A549 (cell line): ENCODE results near the gene HDGF. TPM values are rescaled to one million over a fixed set of nuclear protein-coding genes. Genes with fewer than 3 reads are reported as not detected.

Source experiments
- ATAC-seq, 2 experiments: fragments of 200-7000 bp in 1 of 2; fragments of >200 bp in 1 of 2; cut with Nextera tagmentation in 1 of 2; cut with Tn5 transposase in 1 of 2; 3 replicates each; pipeline versions ENCODE4 v1.8.0 to v1.9.1; 2018 to 2020; ENCODE audit warnings: mild to moderate bottlenecking in 1 of 2, moderate library complexity in 1 of 2
- CTCF ChIA-PET: fragments of 300-600 bp; sonication (Branson Sonifier 250); formaldehyde crosslinking; extraction: SDS; loops from one replicate; lab custom pipeline; 2021; ENCODE audit warnings: antibody characterized with exemption, inconsistent platforms; lab: Yijun Ruan, JAX
- POLR2A ChIA-PET: fragments of 350-600 bp; formaldehyde crosslinking; extraction: SDS; loops from one replicate; lab custom pipeline; 2021; ENCODE audit warnings: antibody characterized with exemption, inconsistent platforms; lab: Yijun Ruan, JAX
- DNase-seq, 2 experiments: peaks; one replicate each; pipeline versions ENCODE4 v3.0.0 to v3.0.0-alpha.2; 2011 to 2016; ENCODE audit warnings: low read depth in 1 of 2, low spot score in 1 of 2
- FAIRE-seq: peaks from 2 replicates; lab custom pipeline; 2011; peaks lifted over from hg19 to GRCh38; lab: Jason Lieb, UNC
- H3K27ac ChIP-seq, 2 experiments: fragments of >200 bp; sonication (Bioruptor Twin); formaldehyde crosslinking; 3 replicates each; pipeline ENCODE4 v1.5.1; 2016 to 2017
- H3K4me1 ChIP-seq: fragments of >200 bp; sonication (Bioruptor Twin); formaldehyde crosslinking; 3 replicates; pipeline ENCODE4 v1.6.1; 2016
- H3K4me2 ChIP-seq: fragments of >200 bp; sonication (Bioruptor Twin); formaldehyde crosslinking; 3 replicates; pipeline ENCODE4 v1.6.1; 2016
- H3K4me3 ChIP-seq: fragments of >200 bp; sonication (Bioruptor Twin); formaldehyde crosslinking; 3 replicates; pipeline ENCODE4 v1.5.1; 2016
- H3K9me3 ChIP-seq: fragments of >200 bp; sonication (Bioruptor Twin); formaldehyde crosslinking; 3 replicates; pipeline ENCODE4 v1.6.1; 2016
- ATOH8 ChIP-seq: fragments of 250-450 bp; sonication (Bioruptor Pico); IDR thresholded peaks from 2 replicates; pipeline ENCODE4 v1.5.0; 2020; ENCODE audit warnings: low read depth, mild to moderate bottlenecking, moderate library complexity
- CHD4 ChIP-seq: fragments of 200-600 bp; sonication (generic); IDR thresholded peaks from 2 replicates; pipeline ENCODE4 v1.6.1; 2016; ENCODE audit warnings: antibody characterized with exemption, mild to moderate bottlenecking, borderline replicate concordance
- CTCF ChIP-seq: fragments of >200 bp; sonication (Bioruptor Twin); formaldehyde crosslinking; IDR thresholded peaks from 3 replicates; pipeline ENCODE4 v1.5.1; 2016
- EHF ChIP-seq: fragments of 250-450 bp; sonication (Bioruptor Pico); IDR thresholded peaks from 2 replicates; pipeline ENCODE4 v1.5.0; 2020; ENCODE audit warnings: mild to moderate bottlenecking
- EHMT2 ChIP-seq: fragments of 200-600 bp; sonication (generic); IDR thresholded peaks from 2 replicates; pipeline ENCODE4 v1.6.1; 2016; ENCODE audit warnings: antibody characterized with exemption, low read depth, mild to moderate bottlenecking, moderate library complexity
- HOXB5 ChIP-seq: fragments of 250-450 bp; sonication (Bioruptor Pico); IDR thresholded peaks from 2 replicates; pipeline ENCODE4 v1.5.0; 2020; ENCODE audit warnings: mild to moderate bottlenecking, moderate library complexity
- JUN ChIP-seq, 2 experiments: fragments of >200 bp; sonication (Bioruptor Twin); formaldehyde crosslinking; IDR thresholded peaks; 2 replicates in 1 of 2; 3 replicates in 1 of 2; pipeline ENCODE4 v1.6.1; 2016 to 2017
- MYC ChIP-seq: IDR thresholded peaks from 2 replicates; pipeline ENCODE4 v1.6.1; 2012; ENCODE audit warnings: mild to moderate bottlenecking, inconsistent platforms, low read length, improper control_type of control experiment, borderline replicate concordance
- NPAS2 ChIP-seq: fragments of 250-450 bp; sonication (Bioruptor Pico); IDR thresholded peaks from 2 replicates; pipeline ENCODE4 v1.8.0; 2022; ENCODE audit warnings: mild to moderate bottlenecking, moderate library complexity, borderline replicate concordance
- NR3C1 ChIP-seq: fragments of >200 bp; sonication (Bioruptor Twin); formaldehyde crosslinking; IDR thresholded peaks from 3 replicates; pipeline ENCODE4 v1.6.1; 2017
- PHF8 ChIP-seq: fragments of 200-600 bp; sonication (generic); IDR thresholded peaks from 2 replicates; pipeline ENCODE4 v1.6.1; 2016; ENCODE audit warnings: low read depth, mild to moderate bottlenecking, antibody characterized with exemption, moderate library complexity, borderline replicate concordance
- POLR2A ChIP-seq: IDR thresholded peaks from 2 replicates; pipeline ENCODE4 v1.6.1; 2012; ENCODE audit warnings: mild to moderate bottlenecking, low read length
- REST ChIP-seq: fragments of 200-600 bp; sonication (generic); IDR thresholded peaks from 2 replicates; pipeline ENCODE4 v1.6.1; 2016; ENCODE audit warnings: antibody characterized with exemption, mild to moderate bottlenecking, moderate library complexity
- ZC3H11A ChIP-seq: fragments of 450-650 bp; IDR thresholded peaks from 2 replicates; pipeline ENCODE4 v1.6.1; 2014; ENCODE audit warnings: antibody characterized with exemption, mild to moderate bottlenecking
- ZFP36 ChIP-seq: fragments of 450-650 bp; IDR thresholded peaks from 2 replicates; pipeline ENCODE4 v1.6.1; 2014; ENCODE audit warnings: borderline replicate concordance; ENCODE audit not compliant: partially characterized antibody
- ZNF302 ChIP-seq: fragments of 250-450 bp; sonication (Bioruptor Pico); IDR thresholded peaks from 2 replicates; pipeline ENCODE4 v1.9.0; 2021; ENCODE audit warnings: inconsistent platforms, mild to moderate bottlenecking, moderate library complexity
- WGBS: methylation state at CpG from one replicate; pipeline ENCODE4 v1.1.6; 2017; ENCODE audit errors: missing lambda C conversion rate; 5-methylcytosine and 5-hydroxymethylcytosine counted together
- polyA plus RNA-seq, 4 experiments: library from polyadenylated mRNA; depleted of rRNA in 3 of 4; stranded (reverse); fragments of >200 nt; fragmentation: RNase III in 1 of 4; extraction: RNeasy Plus Mini Kit Qiagen cat#74134 plus additional on column Dnase treatment in 1 of 4; gene quantifications; 2 replicates in 3 of 4; 3 replicates in 1 of 4; pipeline ENCODE4 v1.2.3, GENCODE V29; 2011 to 2017
- TF ChIP-seq, protein P1 (sequence below): fragments of >200 bp; sonication (Bioruptor Twin); formaldehyde crosslinking; IDR thresholded peaks from 2 replicates; pipeline ENCODE4 v1.6.1; 2016
- TF ChIP-seq, protein P2 (sequence below): IDR thresholded peaks from 2 replicates; pipeline ENCODE4 v1.6.1; 2012; ENCODE audit warnings: low read depth, borderline replicate concordance

Gene HDGF
- polyA plus RNA-seq, 2 of the 4 experiments (the other 2 are of a cell fraction), result 299 to 428 TPM

GRCh38 chr1:156712626-156713025 is 38.8 kb downstream of the HDGF start:
- CTCF ChIA-PET, result interaction anchor here (0.7 to 52.1 kb wide), 7 partner anchors 4 to 178 kb away, joined by 3 to 2258 read pairs (median 8); partner anchors contain the start of genes CRABP2, ISG20L2, METTL25B and NES

DNA sequence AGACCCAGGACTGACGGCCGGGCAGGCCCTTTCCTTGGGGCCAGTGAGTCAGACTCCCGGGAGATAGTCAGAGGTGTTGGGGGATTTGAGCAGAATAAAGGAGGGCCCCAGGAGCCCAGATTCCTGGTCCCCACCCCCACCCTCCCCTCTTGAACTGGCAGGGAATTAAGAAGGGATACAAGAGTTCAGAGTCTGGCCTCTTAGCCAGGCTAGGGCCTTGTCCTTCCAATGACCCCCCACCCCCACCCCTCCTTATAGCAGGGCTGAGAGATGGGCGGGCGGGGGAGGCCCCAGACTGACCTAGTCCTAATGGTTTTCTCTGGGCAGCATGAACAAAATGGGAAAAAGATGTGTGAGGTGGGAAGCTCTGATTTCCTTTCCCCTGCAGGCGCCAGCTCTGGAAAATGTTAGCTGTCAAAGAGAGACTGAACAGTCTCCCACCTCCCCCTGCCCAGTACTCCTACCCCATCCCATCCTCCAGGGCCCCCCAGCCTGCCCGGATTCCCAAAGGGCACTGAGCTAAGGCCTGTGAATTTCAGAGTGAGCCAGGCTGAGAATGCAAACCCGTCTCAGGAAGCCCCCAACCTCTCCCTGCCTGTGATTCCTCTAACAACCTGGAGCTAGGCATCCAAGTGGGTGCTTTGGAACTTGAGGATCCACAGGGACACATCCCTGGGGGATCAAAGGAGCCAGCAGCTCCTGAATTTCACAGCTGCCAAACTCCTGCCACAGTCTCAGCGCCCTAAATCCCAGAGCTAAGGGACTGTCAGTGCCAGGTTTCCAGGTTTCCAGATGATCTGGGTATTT is 40.3 kb downstream of the HDGF start:
- 70% methylated on average over 8 of the region's 9 CpGs for WGBS
- ChIA-PET POLR2A (interaction anchor here (0.9 to 1.1 kb wide), 3 partner anchors 17 to 18 kb away, joined by 3 read pairs; partner anchors contain the start of genes ISG20L2 and METTL25B), CTCF (interaction anchor here (0.8 to 52.1 kb wide), 12 partner anchors 5 to 179 kb away, joined by 3 to 2258 read pairs (median 4); partner anchors contain the start of genes CRABP2, HAPLN2, ISG20L2 and METTL25B)
- H3K4me1 ChIP-seq, result peaks cover 57% of the 10 kb centered on the region
- no peak overlapping the region for H3K4me3 ChIP-seq
- no peak for DNase-seq
- ATAC-seq, result no peak
- TF ChIP-seq, protein P1, sequence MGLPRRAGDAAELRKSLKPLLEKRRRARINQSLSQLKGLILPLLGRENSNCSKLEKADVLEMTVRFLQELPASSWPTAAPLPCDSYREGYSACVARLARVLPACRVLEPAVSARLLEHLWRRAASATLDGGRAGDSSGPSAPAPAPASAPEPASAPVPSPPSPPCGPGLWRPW, result no peak
- no peak for TF ChIP-seq ZFP36
- TF ChIP-seq HOXB5 (CRISPR knock-in tag), result no peak
- peak overlapping the region in 1 of 2 experiments; percentile 51; a peak in 2 of 6 replicates for H3K27ac ChIP-seq
- FAIRE-seq, result no peak
- no peaks in the 10 kb centered on the region for H3K9me3 ChIP-seq
- no peak overlapping the region for H3K4me2 ChIP-seq

More at GRCh38 chr1:156712626-156713025, 38.8 kb downstream of the HDGF start:
- no peaks in the 10 kb centered on the region for H3K9me3 ChIP-seq
- ATAC-seq (no peak), FAIRE-seq (no peak)
- H3K4me3 ChIP-seq, result no peak overlapping the region
- H3K4me2 ChIP-seq, result no peak overlapping the region
- H3K27ac ChIP-seq, result 0 out of 6 replicates have a peak overlapping the region, but pooled peaks of 1 of the 2 experiments have one; percentile 8
- POLR2A ChIA-PET, result no interaction called here
- WGBS, result 58% methylated on average over 3 of the region's 3 CpGs
- no peak for TF ChIP-seq MYC
- TF ChIP-seq PHF8, result no peak
- TF ChIP-seq EHMT2, result no peak
- TF ChIP-seq, protein P2, sequence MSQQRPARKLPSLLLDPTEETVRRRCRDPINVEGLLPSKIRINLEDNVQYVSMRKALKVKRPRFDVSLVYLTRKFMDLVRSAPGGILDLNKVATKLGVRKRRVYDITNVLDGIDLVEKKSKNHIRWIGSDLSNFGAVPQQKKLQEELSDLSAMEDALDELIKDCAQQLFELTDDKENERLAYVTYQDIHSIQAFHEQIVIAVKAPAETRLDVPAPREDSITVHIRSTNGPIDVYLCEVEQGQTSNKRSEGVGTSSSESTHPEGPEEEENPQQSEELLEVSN, result no peak
- no peak for TF ChIP-seq CTCF
- TF ChIP-seq JUN (IDR thresholded peaks at IDR 0.05), result no peak
- TF ChIP-seq, all 56 proteins: peak for 0
- H3K4me1 ChIP-seq, result peaks cover 45% of the 10 kb centered on the region
- no peak for DNase-seq

- FAIRE-seq (no peak), ATAC-seq (peak; percentile 37 to 45; a peak in 5 of 6 replicates), DNase-seq (peak in 1 of 2 experiments; percentile 29)
- Histone ChIP-seq H3K4me3 (no peak overlapping the region), H3K4me1 (peaks cover 68% of the 10 kb centered on the region), H3K4me2 (peak overlapping the region; percentile 37), H3K9me3 (no peaks in the 10 kb centered on the region), H3K27ac (peak overlapping the region in 1 of 2 experiments; percentile 51; a peak in 2 of 6 replicates)
- ChIA-PET POLR2A (interaction anchor here (1.1 to 1.3 kb wide), 2 partner anchors 19 to 20 kb away, joined by 3 to 4 read pairs; partner anchors contain the start of genes ISG20L2 and METTL25B), CTCF (interaction anchor here (1.1 to 52.1 kb wide), 6 partner anchors 7 to 148 kb away, joined by 3 to 2258 read pairs (median 48); partner anchors contain the start of genes CRABP2, ISG20L2, METTL25B and NES)
- WGBS, result 54% methylated on average over 11 of the region's 11 CpGs
- TF ChIP-seq NR3C1 (no peak), POLR2A (no peak), CHD4 (no peak), ZC3H11A (no peak), ATOH8 (CRISPR knock-in tag) (no peak), NPAS2 (no peak), CTCF (no peak), REST (no peak), ZNF302 (CRISPR knock-in tag) (no peak), EHF (CRISPR knock-in tag) (no peak)
These were observed 41.6 kb downstream of the HDGF start for GRCh38 chr1:156709757-156710489.
